Thoracic aorta (tissue), 2 donors: ENCODE measurements around the gene HOXC6. TPM values are rescaled to one million over a fixed set of nuclear protein-coding genes. Genes with fewer than 3 reads are reported as not detected.
"Not testable (repeated sequence)": the region's sequence is repeated elsewhere in the genome, so short reads cannot be mapped to it uniquely, and the experiment has no call there.

ENCODE experiments used
- ATAC-seq: fragments of 150-250 bp; one replicate; pipeline ENCODE4 v1.8.0; 2017; ENCODE audit warnings: low read depth; ENCODE audit not compliant: insufficient number of reproducible peaks, low FRiP score
- DNase-seq: peaks from one replicate; pipeline ENCODE4 v3.0.0-alpha.2; 2020; ENCODE audit warnings: low spot score
- H3K27ac ChIP-seq, 2 donors: fragments of 200-600 bp; sonication (generic); 1 replicate in 1 of 2; 2 replicates in 1 of 2; pipeline ENCODE4 v1.5.1; 2016; ENCODE audit warnings: mild to moderate bottlenecking in 2 of 2, moderate library complexity in 2 of 2
- H3K27me3 ChIP-seq: fragments of 200-600 bp; sonication (generic); replicated peaks from 2 replicates; pipeline ENCODE4 v1.6.0; 2016; ENCODE audit warnings: mild to moderate bottlenecking; ENCODE audit not compliant: insufficient read depth
- H3K36me3 ChIP-seq: fragments of 200-600 bp; sonication (generic); one replicate; pipeline ENCODE4 v1.5.1; 2016
- H3K4me1 ChIP-seq, 2 donors: fragments of 200-600 bp; sonication (generic); 1 replicate in 1 of 2; 2 replicates in 1 of 2; pipeline versions ENCODE4 v1.5.1 to v1.6.0; 2016; ENCODE audit warnings: low read depth in 2 of 2, mild to moderate bottlenecking in 1 of 2; ENCODE audit not compliant: control insufficient read depth in 1 of 2
- H3K4me3 ChIP-seq: fragments of 200-600 bp; sonication (generic); 2 replicates; pipeline ENCODE4 v1.5.1; 2016; ENCODE audit warnings: mild to moderate bottlenecking
- H3K9me3 ChIP-seq: fragments of 200-600 bp; sonication (generic); 2 replicates; pipeline ENCODE4 v1.5.1; 2016
- CTCF ChIP-seq: fragments of 200-600 bp; sonication (generic); IDR thresholded peaks from one replicate; pipeline ENCODE4 v1.5.1; 2019; ENCODE audit warnings: antibody characterized with exemption
- total RNA-seq, 2 donors: library from RNA; depleted of rRNA; stranded (reverse); fragments of >200 nt; gene quantifications; one replicate each; pipeline versions ENCODE4 v1.1.0 to v1.2.3, GENCODE V29; 2016

The HOXC6 gene
- total RNA-seq, 2 donors from 2014 or later: not detected

- Histone ChIP-seq H3K27ac (no peak overlapping the region), H3K36me3 (no peaks in the 10 kb centered on the region), H3K4me1 (no peaks in the 10 kb centered on the region), H3K27me3 (no peaks in the 10 kb centered on the region), H3K4me3 (no peak overlapping the region), H3K9me3 (no peaks in the 10 kb centered on the region)
- ATAC-seq (no peak), DNase-seq (no peak)
- no peak for TF ChIP-seq CTCF
These were observed 46.1 kb downstream of the HOXC6 start for GRCh38 chr12:54074308-54074707.

- Histone ChIP-seq H3K4me1 (no peaks in the 10 kb centered on the region), H3K27ac (no peak overlapping the region), H3K4me3 (no peak overlapping the region), H3K27me3 (no peaks in the 10 kb centered on the region), H3K9me3 (no peaks in the 10 kb centered on the region), H3K36me3 (no peaks in the 10 kb centered on the region)
- ATAC-seq (no peak), DNase-seq (no peak)
- TF ChIP-seq CTCF: no peak
These were observed 47.2 kb downstream of the HOXC6 start for GRCh38 chr12:54075409-54075808.

DNA sequence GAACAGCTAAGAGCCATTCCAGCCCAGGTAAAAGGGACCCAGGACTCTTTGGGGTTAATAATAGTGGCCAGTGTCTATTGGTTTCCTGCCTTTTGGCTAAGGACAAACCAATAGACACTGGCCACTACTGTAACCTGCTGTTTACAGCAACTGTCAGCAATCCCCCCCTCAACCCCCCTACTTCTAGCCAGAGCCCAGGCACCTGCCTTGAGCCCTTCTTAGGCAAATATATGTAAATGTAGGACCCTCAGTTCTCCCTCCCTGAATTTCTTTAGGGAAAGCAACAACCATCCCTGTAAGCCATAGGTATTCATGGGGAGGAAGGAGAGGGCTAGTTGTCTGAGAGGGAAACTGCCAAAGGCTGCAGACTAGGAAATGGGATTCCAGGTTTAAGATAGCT, 47.7 kb downstream of the HOXC6 start:
- Histone ChIP-seq H3K4me3 (no peak overlapping the region), H3K4me1 (no peaks in the 10 kb centered on the region), H3K27ac (no peak overlapping the region), H3K27me3 (no peaks in the 10 kb centered on the region), H3K9me3 (no peaks in the 10 kb centered on the region), H3K36me3 (no peaks in the 10 kb centered on the region)
- TF ChIP-seq CTCF: no peak
- no peak for ATAC-seq
- no peak for DNase-seq

GRCh38 chr12:54077843-54078242, 49.6 kb downstream of the HOXC6 start:
- not testable (repeated sequence) for H3K27ac ChIP-seq, DNase-seq, H3K4me1 ChIP-seq, H3K9me3 ChIP-seq, H3K36me3 ChIP-seq, ATAC-seq, H3K27me3 ChIP-seq
- peak overlapping the region; percentile 11 for H3K4me3 ChIP-seq

DNA sequence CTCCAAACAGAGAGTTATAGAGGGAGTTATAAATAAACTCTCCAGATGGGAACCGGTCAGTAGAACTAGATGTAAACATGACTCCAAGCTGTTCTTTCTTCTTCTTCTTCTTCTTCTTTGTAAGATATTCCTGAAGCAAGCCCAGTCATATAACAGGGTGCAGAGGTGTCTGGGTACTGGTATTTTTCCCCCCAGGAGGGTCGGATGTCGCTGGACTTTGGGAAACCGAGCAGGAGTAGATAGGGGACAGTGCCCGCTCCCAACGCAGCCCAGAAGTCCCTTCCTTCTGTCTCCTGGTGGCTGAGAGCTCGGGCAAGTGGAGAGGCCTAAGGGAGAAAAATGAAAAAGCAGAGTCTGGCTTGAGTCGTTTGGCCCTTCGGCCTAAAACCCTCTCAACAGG, 50.9 kb downstream of the HOXC6 start:
- Histone ChIP-seq H3K4me3 (peak overlapping the region; percentile 7), H3K27ac (peak overlapping the region in 1 of 2 donors; percentile 34)
- not testable (repeated sequence) for H3K27me3 ChIP-seq, DNase-seq, H3K4me1 ChIP-seq, ATAC-seq, H3K9me3 ChIP-seq, H3K36me3 ChIP-seq

Other genes with a start within 250 kb of the HOXC6 start
- not detected for gene HOXC13, start 89.6 kb upstream of the HOXC6 start, total RNA-seq
- not detected for gene HOXC12, start 73.5 kb upstream of the HOXC6 start, total RNA-seq
- gene HOXC11, start 55.3 kb upstream of the HOXC6 start, total RNA-seq: not detected
- not detected for gene HOTAIR, start 53.5 kb upstream of the HOXC6 start, total RNA-seq
- not detected for gene HOXC10, start 43.3 kb upstream of the HOXC6 start, total RNA-seq
- gene HOXC9, start 28.3 kb upstream of the HOXC6 start, total RNA-seq: not detected
- gene HOXC8, start 19.5 kb upstream of the HOXC6 start, total RNA-seq: not detected
- gene HOXC5, start 4.6 kb downstream of the HOXC6 start, total RNA-seq: 1 to 10 TPM in 1 of 2 donors, not detected in 1; 1.8 TPM
- gene HOXC4, start 25.4 kb downstream of the HOXC6 start, total RNA-seq: 1 to 10 TPM in 1 of 2 donors, not detected in 1; 1.2 TPM
- 10 to 100 TPM; 29.4 to 39.3 TPM for gene SMUG1, start 160.5 kb downstream of the HOXC6 start, total RNA-seq